Measurements from ENCODE around the gene RFC4. TPM values are rescaled to one million over a fixed set of nuclear protein-coding genes. Genes with fewer than 3 reads are reported as not detected.

RFC4 gene
- total and polyA plus RNA-seq, 11 donors: 4.6 to 21.0 (median 7.9) TPM

GRCh38 chr3:186845756-186846155 is 39.5 kb upstream of the RFC4 start:
- H3K27me3 ChIP-seq: peaks cover 0 to 5% (median 0%) of the 10 kb centered on the region in 9 donors
- H3K27ac ChIP-seq: no peak overlapping the region
- no peak for DNase-seq
- no peaks in the 10 kb centered on the region for H3K9me3 ChIP-seq
- ATAC-seq: no peak
- TF ChIP-seq CTCF (IDR thresholded peaks at IDR 0.05): no peak
- no peak for TF ChIP-seq POLR2A (IDR thresholded peaks at IDR 0.05)
- H3K36me3 ChIP-seq: no peaks in the 10 kb centered on the region
- 66 to 83% (median 74%) methylated on average over 10 of the region's 10 CpGs for WGBS, 4 donors
- intact Hi-C loops (cut with DNase I): loop anchor here in 3 of 10 donors (2.0 to 10.0 kb wide), 3 partner anchors 82 to 319 kb away; no protein-coding TSS in a partner anchor
- no peaks in the 10 kb centered on the region for H3K4me1 ChIP-seq
- H3K4me3 ChIP-seq: no peak overlapping the region

- Histone ChIP-seq H3K27ac (no peak overlapping the region), H3K4me3 (no peak overlapping the region), H3K36me3 (no peaks in the 10 kb centered on the region), H3K27me3 (peaks cover 0 to 5% (median 0%) of the 10 kb centered on the region in 9 donors), H3K9me3 (no peaks in the 10 kb centered on the region), H3K4me1 (no peaks in the 10 kb centered on the region)
- intact Hi-C loops (cut with DNase I): loop anchor here in 2 of 10 donors (5.0 to 10.0 kb wide), 2 partner anchors 82 to 230 kb away; no protein-coding TSS in a partner anchor
- 83 to 95% (median 84%) methylated on average over 11 of the region's 11 CpGs for WGBS, 4 donors
- TF ChIP-seq POLR2A (IDR thresholded peaks at IDR 0.05) (no peak), CTCF (IDR thresholded peaks at IDR 0.05) (no peak)
- DNase-seq (no peak), ATAC-seq (no peak)
Measured at GRCh38 chr3:186844908-186845307, 38.6 kb upstream of the RFC4 start.

GRCh38 chr3:186843039-186843432 is 36.8 kb upstream of the RFC4 start:
- no peak overlapping the region for H3K4me3 ChIP-seq
- no peak for ATAC-seq
- no peak for DNase-seq
- H3K36me3 ChIP-seq: no peaks in the 10 kb centered on the region
- intact Hi-C loops (cut with DNase I): loop anchor here in 1 of 10 donors (10.0 kb wide), 1 partner anchor 232 kb away; no protein-coding TSS in a partner anchor
- WGBS, 4 donors: 86 to 95% (median 89%) methylated on average over 3 of the region's 3 CpGs
- H3K4me1 ChIP-seq: no peaks in the 10 kb centered on the region
- TF ChIP-seq CTCF (IDR thresholded peaks at IDR 0.05): no peak
- TF ChIP-seq POLR2A (IDR thresholded peaks at IDR 0.05): no peak
- H3K27me3 ChIP-seq: peaks cover 0 to 5% (median 0%) of the 10 kb centered on the region in 9 donors
- H3K27ac ChIP-seq: no peak overlapping the region
- no peaks in the 10 kb centered on the region for H3K9me3 ChIP-seq

- DNase-seq (no peak), ATAC-seq (peak in 1 of 4 donors; percentile 22)
- Histone ChIP-seq H3K27ac (no peak within 1 kb of the TSS), H3K27me3 (peaks cover 0 to 5% (median 0%) of the 10 kb centered on the region in 9 donors), H3K9me3 (no peaks in the 10 kb centered on the region), H3K4me1 (no peaks in the 10 kb centered on the region), H3K4me3 (no peak within 1 kb of the TSS), H3K36me3 (no peaks in the 10 kb centered on the region)
- TF ChIP-seq POLR2A (IDR thresholded peaks at IDR 0.05) (no peak), CTCF (IDR thresholded peaks at IDR 0.05) (no peak)
- intact Hi-C loops (cut with DNase I): loop anchor here in 1 of 10 donors (10.0 kb wide), 1 partner anchor 232 kb away; no protein-coding TSS in a partner anchor
- WGBS, 4 donors: 86 to 89% (median 88%) methylated on average over 7 of the region's 7 CpGs
Measured at GRCh38 chr3:186842426-186843038, 36.2 kb upstream of the RFC4 start, which contains the start of gene ADIPOQ. Gene ADIPOQ, plus strand, starts transcription at chr3:186842710. Its CDS starts 10,349 bp downstream, at chr3:186853059.

Measured in heart left ventricle (tissue), 16 donors.